ENCODE measurements around the gene LRRC8D. TPM values are rescaled to one million over a fixed set of nuclear protein-coding genes. Genes with fewer than 3 reads are reported as not detected.

Gene LRRC8D
- total and polyA plus RNA-seq, 2 experiments from 2014 or later: 23.6 to 48.8 TPM

- H3K4me3 ChIP-seq: no peak overlapping the region
- no peaks in the 10 kb centered on the region for H3K9me2 ChIP-seq (ENCODE audit: insufficient read depth)
- DNase-seq (ENCODE audit: low spot score) (no peak), ATAC-seq (no peak)
- H3K27ac Mint-ChIP-seq: no peak overlapping the region
- H3K79me2 ChIP-seq (replicated peaks; ENCODE audit: insufficient read depth): no peaks in the 10 kb centered on the region
- H3K9me3 Mint-ChIP-seq: no peaks in the 10 kb centered on the region
- H3K4me3 Mint-ChIP-seq: no peak overlapping the region
- no peak overlapping the region for H2AFZ ChIP-seq
- H3K36me3 Mint-ChIP-seq (ENCODE audit: low read depth): no peaks in the 10 kb centered on the region
- H3K4me1 ChIP-seq (ENCODE audit: insufficient read depth): peaks cover 12% of the 10 kb centered on the region
- peaks cover 20% of the 10 kb centered on the region for H3K4me1 Mint-ChIP-seq
- H3K36me3 ChIP-seq (ENCODE audit: insufficient read depth): no peaks in the 10 kb centered on the region
- no peaks in the 10 kb centered on the region; the same call in 1 of the 2 replicates for H4K20me1 ChIP-seq (replicated peaks; ENCODE audit: insufficient read depth)
- no peaks in the 10 kb centered on the region for H3F3A ChIP-seq (replicated peaks; ENCODE audit: low read depth)
- H3K27me3 ChIP-seq (ENCODE audit: insufficient read depth): no peaks in the 10 kb centered on the region
- peaks cover 5% of the 10 kb centered on the region for H3K27me3 Mint-ChIP-seq (ENCODE audit: insufficient read depth, low read depth, poor library complexity)
- H3K27ac ChIP-seq (ENCODE audit: low read depth): no peak overlapping the region
- no peak for TF ChIP-seq ZNF331 (CRISPR knock-in tag; IDR thresholded peaks at IDR 0.05; ENCODE audit: low read depth)
- no peak for TF ChIP-seq JUNB (IDR thresholded peaks at IDR 0.05; ENCODE audit: unreplicated experiment)
- TF ChIP-seq ZNF114 (CRISPR knock-in tag; IDR thresholded peaks at IDR 0.05): no peak
- no peak for TF ChIP-seq ETS1 (IDR thresholded peaks at IDR 0.05)
- TF ChIP-seq STAT1 (IDR thresholded peaks at IDR 0.05; ENCODE audit: unreplicated experiment): no peak
- TF ChIP-seq, protein P1, sequence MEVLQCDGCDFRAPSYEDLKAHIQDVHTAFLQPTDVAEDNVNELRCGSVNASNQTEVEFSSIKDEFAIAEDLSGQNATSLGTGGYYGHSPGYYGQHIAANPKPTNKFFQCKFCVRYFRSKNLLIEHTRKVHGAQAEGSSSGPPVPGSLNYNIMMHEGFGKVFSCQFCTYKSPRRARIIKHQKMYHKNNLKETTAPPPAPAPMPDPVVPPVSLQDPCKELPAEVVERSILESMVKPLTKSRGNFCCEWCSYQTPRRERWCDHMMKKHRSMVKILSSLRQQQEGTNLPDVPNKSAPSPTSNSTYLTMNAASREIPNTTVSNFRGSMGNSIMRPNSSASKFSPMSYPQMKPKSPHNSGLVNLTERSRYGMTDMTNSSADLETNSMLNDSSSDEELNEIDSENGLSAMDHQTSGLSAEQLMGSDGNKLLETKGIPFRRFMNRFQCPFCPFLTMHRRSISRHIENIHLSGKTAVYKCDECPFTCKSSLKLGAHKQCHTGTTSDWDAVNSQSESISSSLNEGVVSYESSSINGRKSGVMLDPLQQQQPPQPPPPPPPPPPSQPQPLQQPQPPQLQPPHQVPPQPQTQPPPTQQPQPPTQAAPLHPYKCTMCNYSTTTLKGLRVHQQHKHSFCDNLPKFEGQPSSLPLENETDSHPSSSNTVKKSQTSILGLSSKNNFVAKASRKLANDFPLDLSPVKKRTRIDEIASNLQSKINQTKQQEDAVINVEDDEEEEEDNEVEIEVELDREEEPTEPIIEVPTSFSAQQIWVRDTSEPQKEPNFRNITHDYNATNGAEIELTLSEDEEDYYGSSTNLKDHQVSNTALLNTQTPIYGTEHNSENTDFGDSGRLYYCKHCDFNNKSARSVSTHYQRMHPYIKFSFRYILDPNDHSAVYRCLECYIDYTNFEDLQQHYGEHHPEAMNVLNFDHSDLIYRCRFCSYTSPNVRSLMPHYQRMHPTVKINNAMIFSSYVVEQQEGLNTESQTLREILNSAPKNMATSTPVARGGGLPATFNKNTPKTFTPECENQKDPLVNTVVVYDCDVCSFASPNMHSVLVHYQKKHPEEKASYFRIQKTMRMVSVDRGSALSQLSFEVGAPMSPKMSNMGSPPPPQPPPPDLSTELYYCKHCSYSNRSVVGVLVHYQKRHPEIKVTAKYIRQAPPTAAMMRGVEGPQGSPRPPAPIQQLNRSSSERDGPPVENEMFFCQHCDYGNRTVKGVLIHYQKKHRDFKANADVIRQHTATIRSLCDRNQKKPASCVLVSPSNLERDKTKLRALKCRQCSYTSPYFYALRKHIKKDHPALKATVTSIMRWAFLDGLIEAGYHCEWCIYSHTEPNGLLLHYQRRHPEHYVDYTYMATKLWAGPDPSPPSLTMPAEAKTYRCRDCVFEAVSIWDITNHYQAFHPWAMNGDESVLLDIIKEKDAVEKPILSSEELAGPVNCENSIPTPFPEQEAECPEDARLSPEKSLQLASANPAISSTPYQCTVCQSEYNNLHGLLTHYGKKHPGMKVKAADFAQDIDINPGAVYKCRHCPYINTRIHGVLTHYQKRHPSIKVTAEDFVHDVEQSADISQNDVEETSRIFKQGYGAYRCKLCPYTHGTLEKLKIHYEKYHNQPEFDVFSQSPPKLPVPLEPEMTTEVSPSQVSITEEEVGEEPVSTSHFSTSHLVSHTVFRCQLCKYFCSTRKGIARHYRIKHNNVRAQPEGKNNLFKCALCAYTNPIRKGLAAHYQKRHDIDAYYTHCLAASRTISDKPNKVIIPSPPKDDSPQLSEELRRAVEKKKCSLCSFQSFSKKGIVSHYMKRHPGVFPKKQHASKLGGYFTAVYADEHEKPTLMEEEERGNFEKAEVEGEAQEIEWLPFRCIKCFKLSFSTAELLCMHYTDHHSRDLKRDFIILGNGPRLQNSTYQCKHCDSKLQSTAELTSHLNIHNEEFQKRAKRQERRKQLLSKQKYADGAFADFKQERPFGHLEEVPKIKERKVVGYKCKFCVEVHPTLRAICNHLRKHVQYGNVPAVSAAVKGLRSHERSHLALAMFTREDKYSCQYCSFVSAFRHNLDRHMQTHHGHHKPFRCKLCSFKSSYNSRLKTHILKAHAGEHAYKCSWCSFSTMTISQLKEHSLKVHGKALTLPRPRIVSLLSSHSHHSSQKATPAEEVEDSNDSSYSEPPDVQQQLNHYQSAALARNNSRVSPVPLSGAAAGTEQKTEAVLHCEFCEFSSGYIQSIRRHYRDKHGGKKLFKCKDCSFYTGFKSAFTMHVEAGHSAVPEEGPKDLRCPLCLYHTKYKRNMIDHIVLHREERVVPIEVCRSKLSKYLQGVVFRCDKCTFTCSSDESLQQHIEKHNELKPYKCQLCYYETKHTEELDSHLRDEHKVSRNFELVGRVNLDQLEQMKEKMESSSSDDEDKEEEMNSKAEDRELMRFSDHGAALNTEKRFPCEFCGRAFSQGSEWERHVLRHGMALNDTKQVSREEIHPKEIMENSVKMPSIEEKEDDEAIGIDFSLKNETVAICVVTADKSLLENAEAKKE (CRISPR knock-in tag; IDR thresholded peaks at IDR 0.05): no peak
- TF ChIP-seq CREB1 (CRISPR knock-in tag; IDR thresholded peaks at IDR 0.05; ENCODE audit: low read depth): no peak
- no peak for TF ChIP-seq NANOG (IDR thresholded peaks at IDR 0.05; ENCODE audit: borderline replicate concordance)
- no peak for TF ChIP-seq POLR2AphosphoS5 (IDR thresholded peaks at IDR 0.05; ENCODE audit: low read depth)
- no peak for TF ChIP-seq EZH2 (IDR thresholded peaks at IDR 0.05; ENCODE audit: low read depth, unreplicated experiment)
- no peak for TF ChIP-seq EZH2phosphoT487 (IDR thresholded peaks at IDR 0.05; ENCODE audit: unreplicated experiment)
- TF ChIP-seq, protein P2, sequence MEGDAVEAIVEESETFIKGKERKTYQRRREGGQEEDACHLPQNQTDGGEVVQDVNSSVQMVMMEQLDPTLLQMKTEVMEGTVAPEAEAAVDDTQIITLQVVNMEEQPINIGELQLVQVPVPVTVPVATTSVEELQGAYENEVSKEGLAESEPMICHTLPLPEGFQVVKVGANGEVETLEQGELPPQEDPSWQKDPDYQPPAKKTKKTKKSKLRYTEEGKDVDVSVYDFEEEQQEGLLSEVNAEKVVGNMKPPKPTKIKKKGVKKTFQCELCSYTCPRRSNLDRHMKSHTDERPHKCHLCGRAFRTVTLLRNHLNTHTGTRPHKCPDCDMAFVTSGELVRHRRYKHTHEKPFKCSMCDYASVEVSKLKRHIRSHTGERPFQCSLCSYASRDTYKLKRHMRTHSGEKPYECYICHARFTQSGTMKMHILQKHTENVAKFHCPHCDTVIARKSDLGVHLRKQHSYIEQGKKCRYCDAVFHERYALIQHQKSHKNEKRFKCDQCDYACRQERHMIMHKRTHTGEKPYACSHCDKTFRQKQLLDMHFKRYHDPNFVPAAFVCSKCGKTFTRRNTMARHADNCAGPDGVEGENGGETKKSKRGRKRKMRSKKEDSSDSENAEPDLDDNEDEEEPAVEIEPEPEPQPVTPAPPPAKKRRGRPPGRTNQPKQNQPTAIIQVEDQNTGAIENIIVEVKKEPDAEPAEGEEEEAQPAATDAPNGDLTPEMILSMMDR (conservative IDR thresholded peaks at IDR 0.05; ENCODE audit: low read depth in 2 of 2): no peak
- TF ChIP-seq, protein P3, sequence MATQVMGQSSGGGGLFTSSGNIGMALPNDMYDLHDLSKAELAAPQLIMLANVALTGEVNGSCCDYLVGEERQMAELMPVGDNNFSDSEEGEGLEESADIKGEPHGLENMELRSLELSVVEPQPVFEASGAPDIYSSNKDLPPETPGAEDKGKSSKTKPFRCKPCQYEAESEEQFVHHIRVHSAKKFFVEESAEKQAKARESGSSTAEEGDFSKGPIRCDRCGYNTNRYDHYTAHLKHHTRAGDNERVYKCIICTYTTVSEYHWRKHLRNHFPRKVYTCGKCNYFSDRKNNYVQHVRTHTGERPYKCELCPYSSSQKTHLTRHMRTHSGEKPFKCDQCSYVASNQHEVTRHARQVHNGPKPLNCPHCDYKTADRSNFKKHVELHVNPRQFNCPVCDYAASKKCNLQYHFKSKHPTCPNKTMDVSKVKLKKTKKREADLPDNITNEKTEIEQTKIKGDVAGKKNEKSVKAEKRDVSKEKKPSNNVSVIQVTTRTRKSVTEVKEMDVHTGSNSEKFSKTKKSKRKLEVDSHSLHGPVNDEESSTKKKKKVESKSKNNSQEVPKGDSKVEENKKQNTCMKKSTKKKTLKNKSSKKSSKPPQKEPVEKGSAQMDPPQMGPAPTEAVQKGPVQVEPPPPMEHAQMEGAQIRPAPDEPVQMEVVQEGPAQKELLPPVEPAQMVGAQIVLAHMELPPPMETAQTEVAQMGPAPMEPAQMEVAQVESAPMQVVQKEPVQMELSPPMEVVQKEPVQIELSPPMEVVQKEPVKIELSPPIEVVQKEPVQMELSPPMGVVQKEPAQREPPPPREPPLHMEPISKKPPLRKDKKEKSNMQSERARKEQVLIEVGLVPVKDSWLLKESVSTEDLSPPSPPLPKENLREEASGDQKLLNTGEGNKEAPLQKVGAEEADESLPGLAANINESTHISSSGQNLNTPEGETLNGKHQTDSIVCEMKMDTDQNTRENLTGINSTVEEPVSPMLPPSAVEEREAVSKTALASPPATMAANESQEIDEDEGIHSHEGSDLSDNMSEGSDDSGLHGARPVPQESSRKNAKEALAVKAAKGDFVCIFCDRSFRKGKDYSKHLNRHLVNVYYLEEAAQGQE (IDR thresholded peaks at IDR 0.05; ENCODE audit: unreplicated experiment): no peak
- peak overlapping the region; percentile 50 for H3K4me2 ChIP-seq
These were observed 12.8 kb upstream of the LRRC8D start for GRCh38 chr1:89807983-89808382.
